Endodermal cell (in vitro differentiated cells): ENCODE data around the gene KCNJ12. TPM values are rescaled to one million over a fixed set of nuclear protein-coding genes. Genes with fewer than 3 reads are reported as not detected.

Source experiments
- DNase-seq: peaks from one replicate; pipeline ENCODE4 v3.0.0-alpha.2; 2017
- H3K27ac ChIP-seq: 2 replicates; pipeline ENCODE4 v1.5.1; 2013; ENCODE audit warnings: mild to moderate bottlenecking, low read depth, low read length, moderate library complexity
- H3K27me3 ChIP-seq: 2 replicates; pipeline ENCODE4 v1.6.1; 2013; ENCODE audit warnings: mild to moderate bottlenecking, low read length, moderate library complexity; ENCODE audit not compliant: insufficient read depth, control insufficient read depth, poor library complexity, severe bottlenecking
- H3K36me3 ChIP-seq: 2 replicates; pipeline ENCODE4 v1.7.0; 2013; ENCODE audit warnings: mild to moderate bottlenecking, low read length, moderate library complexity; ENCODE audit not compliant: control insufficient read depth, insufficient read depth
- H3K4me1 ChIP-seq: one replicate; pipeline ENCODE4 v1.7.0; 2013; ENCODE audit warnings: low read length; ENCODE audit not compliant: control insufficient read depth, insufficient read depth
- H3K4me3 ChIP-seq: 2 replicates; pipeline ENCODE4 v1.5.1; 2013; ENCODE audit warnings: mild to moderate bottlenecking, low read length, moderate library complexity
- H3K9ac ChIP-seq: 2 replicates; pipeline ENCODE4 v1.6.1; 2013; ENCODE audit warnings: mild to moderate bottlenecking, low read length, moderate library complexity; ENCODE audit not compliant: poor library complexity, severe bottlenecking; ENCODE audit errors: extremely low read depth
- H3K9me3 ChIP-seq: 2 replicates; pipeline ENCODE4 v1.6.1; 2013; ENCODE audit warnings: mild to moderate bottlenecking, low read length, moderate library complexity; ENCODE audit not compliant: control insufficient read depth
- H3K27ac Mint-ChIP-seq: 2 replicates; pipeline ENCODE4 v1.8.0; 2020; ENCODE audit warnings: mixed read lengths
- H3K27me3 Mint-ChIP-seq: 2 replicates; pipeline ENCODE4 v1.8.0; 2021; ENCODE audit warnings: mild to moderate bottlenecking, mixed read lengths; ENCODE audit not compliant: insufficient read depth
- H3K36me3 Mint-ChIP-seq: 2 replicates; pipeline ENCODE4 v1.8.0; 2020; ENCODE audit warnings: low read depth, mixed read lengths
- H3K4me1 Mint-ChIP-seq: 2 replicates; pipeline ENCODE4 v1.8.0; 2020; ENCODE audit warnings: mixed read lengths
- H3K4me3 Mint-ChIP-seq: 2 replicates; pipeline ENCODE4 v1.8.0; 2020; ENCODE audit warnings: mild to moderate bottlenecking, moderate library complexity, mixed read lengths
- H3K9me3 Mint-ChIP-seq: 2 replicates; pipeline ENCODE4 v1.8.0; 2020; ENCODE audit warnings: mild to moderate bottlenecking, mixed read lengths
- WGBS, 2 experiments: methylation state at CpG; one replicate each; pipeline versions ENCODE4 v1.1.5 to v1.1.7; 2013; ENCODE audit warnings: missing lambda C conversion rate in 2 of 2, mixed read lengths in 1 of 2; ENCODE audit not compliant: insufficient coverage in 1 of 2, insufficient read length in 1 of 2; 5-methylcytosine and 5-hydroxymethylcytosine counted together
- total RNA-seq, 2 donors: library from RNA; stranded (reverse); fragmentation: NEBNext Ultra II Directional in 1 of 2; extraction: Animal tissue kit (Norgen Biotek cat#: 25700) in 1 of 2; gene quantifications; 2 replicates in 1 of 2; 3 replicates in 1 of 2; pipeline ENCODE4 v1.2.1, GENCODE V29; 2021
- TF ChIP-seq, protein P1 (sequence below): fragments of 200-600 bp; sonication (generic); conservative IDR thresholded peaks from 2 replicates; pipeline ENCODE4 v1.5.0; 2021; ENCODE audit warnings: antibody characterized with exemption, mild to moderate bottlenecking

The KCNJ12 gene
- total RNA-seq, 2 donors from 2014 or later = 2.3 to 2.6 TPM

GRCh38 chr17:21361020-21361809 is 14.9 kb upstream of the KCNJ12 start:
- Histone ChIP-seq H3K4me1 (peaks cover 20% of the 10 kb centered on the region), H3K27ac (no peak overlapping the region), H3K36me3 (no peaks in the 10 kb centered on the region), H3K4me3 (no peak overlapping the region), H3K27me3 (no peaks in the 10 kb centered on the region), H3K9me3 (no peaks in the 10 kb centered on the region), H3K9ac (peak overlapping the region; percentile 11)
- H3K4me1 Mint-ChIP-seq = peaks cover 34% of the 10 kb centered on the region
- H3K9me3 Mint-ChIP-seq = no peaks in the 10 kb centered on the region
- H3K27me3 Mint-ChIP-seq = peaks cover 31% of the 10 kb centered on the region
- no peaks in the 10 kb centered on the region for H3K36me3 Mint-ChIP-seq
- TF ChIP-seq, protein P1, sequence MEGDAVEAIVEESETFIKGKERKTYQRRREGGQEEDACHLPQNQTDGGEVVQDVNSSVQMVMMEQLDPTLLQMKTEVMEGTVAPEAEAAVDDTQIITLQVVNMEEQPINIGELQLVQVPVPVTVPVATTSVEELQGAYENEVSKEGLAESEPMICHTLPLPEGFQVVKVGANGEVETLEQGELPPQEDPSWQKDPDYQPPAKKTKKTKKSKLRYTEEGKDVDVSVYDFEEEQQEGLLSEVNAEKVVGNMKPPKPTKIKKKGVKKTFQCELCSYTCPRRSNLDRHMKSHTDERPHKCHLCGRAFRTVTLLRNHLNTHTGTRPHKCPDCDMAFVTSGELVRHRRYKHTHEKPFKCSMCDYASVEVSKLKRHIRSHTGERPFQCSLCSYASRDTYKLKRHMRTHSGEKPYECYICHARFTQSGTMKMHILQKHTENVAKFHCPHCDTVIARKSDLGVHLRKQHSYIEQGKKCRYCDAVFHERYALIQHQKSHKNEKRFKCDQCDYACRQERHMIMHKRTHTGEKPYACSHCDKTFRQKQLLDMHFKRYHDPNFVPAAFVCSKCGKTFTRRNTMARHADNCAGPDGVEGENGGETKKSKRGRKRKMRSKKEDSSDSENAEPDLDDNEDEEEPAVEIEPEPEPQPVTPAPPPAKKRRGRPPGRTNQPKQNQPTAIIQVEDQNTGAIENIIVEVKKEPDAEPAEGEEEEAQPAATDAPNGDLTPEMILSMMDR = no peak
- no peak overlapping the region for H3K27ac Mint-ChIP-seq
- 68 to 75% methylated on average over 2 to 5 of the region's 5 CpGs for WGBS, 2 experiments
- DNase-seq = no peak
- no peak overlapping the region for H3K4me3 Mint-ChIP-seq

DNA sequence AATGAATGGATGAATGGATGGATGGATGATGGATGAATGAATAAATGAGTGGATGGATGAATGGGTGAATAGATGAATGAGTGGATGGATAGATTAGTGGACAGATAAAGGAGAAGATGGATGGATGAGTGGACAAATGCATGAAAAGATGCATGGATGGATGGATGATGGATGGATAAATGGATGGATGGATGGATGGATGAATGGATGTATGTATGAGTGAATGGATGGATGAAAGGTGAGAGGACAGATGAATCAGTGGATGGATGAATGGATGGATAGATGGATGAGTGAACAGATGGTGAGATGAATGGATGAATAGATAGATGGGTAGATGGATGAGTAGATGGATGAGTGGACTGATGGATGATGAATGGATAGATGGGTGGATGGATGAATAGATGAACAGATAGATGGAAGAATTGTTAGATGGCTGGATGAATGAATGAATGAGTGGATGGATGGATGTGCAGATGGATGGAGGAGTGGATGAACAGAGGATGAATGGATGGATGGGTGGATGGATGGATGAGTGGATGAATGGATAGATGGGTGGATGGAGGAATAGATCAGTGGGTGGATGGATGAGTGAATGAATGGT is 13.7 kb upstream of the KCNJ12 start:
- H3K36me3 Mint-ChIP-seq = no peaks in the 10 kb centered on the region
- no peak overlapping the region for H3K27ac ChIP-seq
- H3K4me3 Mint-ChIP-seq = no peak overlapping the region
- no peaks in the 10 kb centered on the region for H3K36me3 ChIP-seq
- peaks cover 23% of the 10 kb centered on the region for H3K27me3 Mint-ChIP-seq
- H3K4me1 Mint-ChIP-seq = peaks cover 29% of the 10 kb centered on the region
- no peak overlapping the region for H3K4me3 ChIP-seq
- no peak overlapping the region for H3K27ac Mint-ChIP-seq
- H3K9ac ChIP-seq = no peak overlapping the region
- no peaks in the 10 kb centered on the region for H3K27me3 ChIP-seq
- TF ChIP-seq, protein P1 = no peak
- DNase-seq = no peak
- H3K9me3 Mint-ChIP-seq = no peaks in the 10 kb centered on the region
- H3K9me3 ChIP-seq = no peaks in the 10 kb centered on the region
- peaks cover 20% of the 10 kb centered on the region for H3K4me1 ChIP-seq

DNA sequence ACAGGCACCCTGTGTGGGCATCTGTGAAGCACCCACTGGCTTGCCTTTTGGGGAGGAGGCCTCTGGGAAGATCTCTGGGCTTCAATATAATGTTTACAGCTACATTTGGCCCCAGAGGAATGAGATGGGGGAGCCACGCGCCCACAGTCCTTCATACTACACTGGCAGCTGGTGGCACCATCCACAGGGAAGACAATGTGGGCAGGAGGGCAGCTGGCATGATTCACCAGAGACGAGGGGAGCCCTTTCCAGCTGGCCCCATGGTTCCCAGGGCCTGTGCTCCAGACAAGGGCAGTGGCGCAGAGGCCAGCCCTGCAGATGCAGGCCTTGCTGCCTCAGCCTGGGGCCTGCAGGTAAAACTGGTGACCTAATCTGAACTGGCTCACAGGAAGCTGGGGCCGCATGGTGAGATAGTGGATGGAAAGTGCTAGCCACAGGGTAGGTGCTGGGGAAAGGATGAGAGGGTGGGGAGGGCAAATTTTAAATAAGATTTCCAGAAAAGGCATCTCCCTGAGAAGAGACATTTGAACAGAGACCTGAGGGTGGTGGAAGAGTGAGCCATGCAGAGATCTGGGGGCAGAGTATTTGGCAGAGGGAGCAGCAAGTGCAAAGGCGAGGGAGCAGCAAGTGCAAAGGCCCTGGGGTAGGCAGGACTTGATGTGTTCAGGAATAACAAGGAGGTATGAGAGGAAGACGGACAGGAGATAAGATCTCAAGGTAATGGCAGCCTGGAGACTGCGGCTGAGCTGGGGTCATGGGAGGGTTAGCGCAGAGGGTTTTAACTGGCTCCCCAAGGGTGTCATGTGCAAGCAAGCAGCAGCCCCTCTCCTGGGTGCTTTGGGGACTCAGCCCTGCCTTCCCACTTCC is 12.1 kb upstream of the KCNJ12 start:
- TF ChIP-seq, protein P1 = no peak
- no peaks in the 10 kb centered on the region for H3K9me3 ChIP-seq
- Mint-ChIP-seq H3K9me3 (no peaks in the 10 kb centered on the region), H3K4me1 (peaks cover 19% of the 10 kb centered on the region), H3K4me3 (no peak overlapping the region), H3K27me3 (peaks cover 26% of the 10 kb centered on the region), H3K27ac (no peak overlapping the region), H3K36me3 (no peaks in the 10 kb centered on the region)
- no peak overlapping the region for H3K9ac ChIP-seq
- H3K27ac ChIP-seq = no peak overlapping the region
- no peak for DNase-seq
- WGBS, 2 experiments = 87 to 91% methylated on average over 4 to 9 of the region's 9 CpGs
- H3K4me3 ChIP-seq = no peak overlapping the region
- no peaks in the 10 kb centered on the region for H3K27me3 ChIP-seq
- H3K4me1 ChIP-seq = peaks cover 17% of the 10 kb centered on the region
- no peaks in the 10 kb centered on the region for H3K36me3 ChIP-seq
